Fibroblast of peridontal ligament (primary cell): ENCODE results near the gene HSPB9.

Source experiments
- DNase-seq: peaks from one replicate; pipeline ENCODE4 v3.0.0-alpha.2; 2010; ENCODE audit errors: extremely low read depth

HSPB9 gene, protein sequence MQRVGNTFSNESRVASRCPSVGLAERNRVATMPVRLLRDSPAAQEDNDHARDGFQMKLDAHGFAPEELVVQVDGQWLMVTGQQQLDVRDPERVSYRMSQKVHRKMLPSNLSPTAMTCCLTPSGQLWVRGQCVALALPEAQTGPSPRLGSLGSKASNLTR

DNA sequence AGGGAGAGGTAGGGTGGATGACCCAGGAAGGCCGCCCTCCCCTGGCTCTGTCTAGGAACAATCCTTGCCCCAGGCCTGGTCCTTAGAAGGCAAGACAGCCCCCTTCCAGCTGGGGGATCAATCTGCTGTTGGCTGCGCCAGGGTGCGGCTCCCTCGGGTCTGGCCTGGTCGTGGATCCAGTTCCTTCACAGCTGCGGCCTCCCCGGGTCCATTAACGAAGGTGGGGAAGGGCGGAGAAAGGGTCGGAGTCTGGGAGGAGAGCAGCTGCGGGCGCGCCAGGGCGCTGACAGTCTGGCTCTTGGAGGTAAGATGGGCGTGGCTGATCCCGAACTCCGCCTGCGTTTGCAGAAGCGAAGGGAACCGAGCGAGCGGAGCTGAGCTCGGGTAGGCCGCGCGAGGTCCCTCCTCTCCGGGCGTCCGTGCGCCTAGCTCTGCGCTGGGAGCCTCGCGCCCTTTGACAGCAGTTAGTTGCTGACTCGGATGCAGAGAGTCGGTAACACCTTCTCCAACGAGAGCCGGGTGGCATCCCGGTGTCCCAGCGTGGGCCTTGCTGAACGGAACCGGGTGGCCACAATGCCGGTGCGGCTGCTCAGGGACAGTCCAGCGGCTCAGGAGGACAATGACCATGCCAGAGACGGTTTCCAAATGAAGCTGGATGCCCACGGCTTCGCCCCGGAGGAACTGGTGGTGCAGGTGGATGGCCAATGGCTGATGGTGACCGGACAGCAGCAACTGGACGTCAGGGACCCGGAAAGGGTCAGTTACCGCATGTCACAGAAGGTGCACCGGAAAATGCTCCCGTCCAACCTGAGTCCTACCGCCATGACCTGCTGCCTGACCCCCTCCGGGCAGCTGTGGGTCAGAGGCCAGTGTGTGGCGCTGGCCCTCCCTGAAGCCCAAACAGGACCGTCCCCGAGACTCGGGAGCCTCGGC lies at the start of gene HSPB9:
Gene HSPB9, plus strand, starts transcription at position 434 of the 933 bp plus-strand sequence. Its CDS starts 47 bp downstream, at position 481.
- DNase-seq, result no peak

DNA sequence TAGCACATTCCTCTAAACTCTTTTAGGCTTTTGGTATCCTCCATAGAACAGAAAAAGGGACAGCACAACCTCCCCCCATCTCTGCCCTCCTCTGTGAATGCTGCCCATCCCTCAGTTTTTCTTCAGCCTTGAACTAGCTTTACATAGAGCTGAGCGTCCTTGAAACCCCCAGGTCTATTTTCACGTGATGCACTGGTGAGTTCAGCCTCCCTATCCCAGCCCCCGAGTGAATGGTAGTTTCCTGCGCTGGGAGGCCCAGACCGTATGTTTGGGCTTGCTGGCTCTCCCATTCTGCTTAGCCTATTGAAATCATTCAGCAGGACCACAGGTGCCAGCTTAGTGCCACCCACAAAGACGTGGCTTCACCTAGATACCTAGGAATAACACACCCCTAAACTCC lies 46.8 kb upstream of the HSPB9 start:
- no peak for DNase-seq

DNA sequence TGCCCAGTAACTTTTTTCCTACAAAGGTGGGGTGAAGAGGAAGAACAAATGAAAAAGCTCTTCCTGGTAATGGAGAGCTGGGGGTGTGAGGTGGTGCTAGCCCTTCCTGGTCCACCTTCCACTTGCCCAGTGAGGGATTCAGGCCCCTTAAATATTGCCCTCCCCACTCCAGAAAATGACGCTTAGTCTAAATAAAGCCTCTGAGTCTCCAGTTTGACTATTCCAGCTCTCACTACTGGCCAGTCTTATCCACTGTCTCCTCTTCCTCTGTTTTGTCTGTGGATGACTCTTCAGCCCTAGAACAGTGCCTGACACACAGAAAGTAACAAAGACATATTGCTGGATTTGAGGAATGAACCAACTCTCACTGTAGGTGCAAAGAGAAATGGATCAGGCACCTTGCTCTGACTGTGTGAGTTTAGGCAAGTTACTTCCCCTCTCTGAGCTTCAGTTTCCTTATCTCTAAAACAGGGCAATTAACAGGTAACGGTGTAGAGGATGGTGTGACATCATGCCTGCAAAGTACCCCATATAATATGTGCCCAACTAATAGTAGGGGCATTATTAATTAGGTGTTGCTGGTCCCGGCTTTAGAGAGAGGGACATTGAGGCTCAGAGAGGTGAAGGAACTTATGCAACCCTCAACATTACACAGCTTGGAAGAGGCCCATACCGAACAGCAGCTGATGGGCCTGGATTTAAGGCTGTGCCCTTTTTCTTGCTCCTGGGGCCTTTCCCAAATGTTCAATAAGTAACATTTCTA lies 45.6 kb upstream of the HSPB9 start:
- no peak for DNase-seq

DNA sequence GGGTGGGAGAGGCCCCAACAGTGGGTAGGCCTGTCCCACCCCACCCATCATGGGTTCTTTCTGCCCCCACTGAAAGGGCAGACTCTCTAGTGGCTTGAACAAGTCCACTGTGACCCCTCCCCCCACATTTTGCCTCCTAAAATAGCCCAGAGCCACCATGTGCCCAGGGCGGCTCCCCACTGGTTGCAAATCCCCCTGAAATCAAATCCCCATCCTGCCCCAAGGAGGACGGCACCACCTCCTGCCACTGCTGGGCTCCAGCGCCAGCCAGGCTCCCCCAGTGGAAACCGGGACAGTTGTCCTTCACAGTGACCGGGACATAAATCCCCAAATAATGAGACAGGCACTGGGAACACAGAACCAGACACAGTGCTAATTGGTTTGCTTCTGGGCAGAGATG lies 44.8 kb upstream of the HSPB9 start:
- DNase-seq, result no peak

DNA sequence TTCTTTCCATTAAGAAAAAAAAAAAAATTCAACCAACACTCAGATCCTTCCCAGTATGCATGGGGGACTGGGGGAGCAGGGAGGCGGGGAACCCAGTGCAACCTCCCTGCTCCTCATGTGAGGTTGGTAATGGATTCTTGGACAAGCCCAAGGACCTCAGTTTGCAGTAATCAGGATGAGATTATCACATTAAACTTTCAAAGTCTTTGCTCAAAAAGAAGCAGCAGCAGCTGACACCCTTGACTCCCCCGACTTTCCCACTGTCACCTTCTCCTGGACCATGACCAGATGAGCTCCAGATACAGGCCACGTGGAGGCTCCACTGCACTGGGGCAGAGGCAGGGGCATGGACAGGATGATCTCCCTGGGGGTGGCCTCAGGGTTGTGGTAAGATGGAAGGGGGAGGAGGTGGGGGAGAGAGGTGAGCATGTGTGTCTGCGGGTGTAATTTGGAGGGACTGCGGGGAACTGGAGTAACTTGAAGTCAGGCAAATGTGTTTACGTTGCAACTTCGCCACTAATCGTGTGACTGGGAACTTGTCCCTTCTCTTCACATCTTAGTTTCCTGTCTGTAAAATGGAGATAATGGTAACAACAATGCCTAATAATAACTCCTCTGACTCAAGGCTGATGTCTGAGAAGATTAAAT lies 44.1 kb upstream of the HSPB9 start:
- DNase-seq, result no peak

DNA sequence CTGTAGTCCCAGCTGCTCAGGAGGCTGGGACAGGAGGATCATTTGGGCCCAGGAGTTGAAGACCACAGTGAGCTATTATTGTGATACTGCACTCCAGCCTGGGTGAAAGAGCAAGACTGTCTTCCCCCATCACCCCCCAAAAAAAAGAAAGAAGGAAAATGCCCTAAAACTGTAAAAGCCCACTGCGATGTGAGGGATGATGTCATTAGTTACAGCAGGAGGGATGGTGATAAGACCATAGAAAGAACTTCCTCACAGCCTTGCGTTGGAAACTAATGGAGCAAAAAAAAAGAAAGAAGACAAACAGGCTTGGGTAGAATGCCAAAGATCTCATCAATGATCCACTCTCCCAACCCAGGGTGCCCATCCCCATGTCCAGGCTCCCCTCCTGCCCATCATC lies 43.1 kb upstream of the HSPB9 start:
- DNase-seq, result no peak

DNA sequence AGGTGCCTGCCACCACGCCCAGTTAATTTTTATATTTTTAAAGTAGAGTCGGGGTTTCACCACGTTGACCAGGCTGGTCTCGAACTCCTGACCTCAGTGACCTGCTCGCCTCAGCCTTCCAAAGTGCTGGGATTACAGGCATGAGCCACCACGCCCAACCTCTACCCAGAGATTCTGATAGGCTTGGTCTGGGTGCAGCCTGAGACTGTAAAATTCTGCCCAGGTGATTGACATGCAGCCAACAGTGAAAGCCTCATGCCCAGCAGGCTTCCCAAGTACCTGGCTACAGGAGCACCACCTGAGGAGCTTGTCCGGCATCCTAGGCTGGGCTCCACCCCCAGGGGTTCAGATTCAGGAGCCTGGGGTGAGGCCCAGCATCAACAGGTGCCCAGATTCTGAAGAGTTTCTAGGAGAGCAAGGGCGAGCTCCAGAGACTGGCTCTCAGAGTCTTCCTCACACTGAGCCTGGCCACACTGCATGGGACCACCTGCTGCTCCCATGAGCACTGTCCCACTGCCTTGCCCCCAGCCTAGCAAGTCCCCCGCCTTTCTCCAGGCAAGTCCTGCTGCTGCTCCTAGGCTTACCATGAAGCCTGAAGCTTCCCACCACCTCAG lies 41.0 kb upstream of the HSPB9 start:
- no peak for DNase-seq

DNA sequence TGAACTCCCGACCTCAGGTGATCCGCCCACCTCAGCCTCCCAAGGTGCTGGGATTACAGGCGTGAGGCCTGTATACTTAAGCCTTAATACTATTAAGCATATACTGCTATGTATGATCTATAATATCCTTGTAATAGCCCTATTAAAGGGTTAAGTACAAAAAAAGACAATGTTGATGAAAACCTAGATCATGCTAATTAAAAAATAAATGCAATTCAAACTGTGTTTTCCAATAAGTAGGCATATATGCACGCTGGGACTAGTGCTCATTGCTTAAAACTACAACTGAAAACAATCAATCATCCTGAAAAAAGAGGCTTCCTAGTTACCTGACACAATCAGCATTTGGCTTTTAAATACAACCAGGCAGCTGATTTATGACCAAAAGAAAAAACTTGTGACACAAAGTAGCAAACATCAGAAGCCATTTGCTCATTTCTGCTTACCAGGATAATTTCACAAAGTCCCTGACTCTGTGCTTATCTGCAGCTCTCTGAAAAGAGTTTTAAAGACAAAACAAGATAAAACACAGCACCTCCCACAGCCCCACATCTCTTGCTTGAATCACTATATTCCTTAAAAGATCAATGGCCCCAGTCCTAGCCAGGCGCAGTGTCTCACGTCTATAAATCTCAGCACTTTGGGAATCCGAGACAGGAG lies 35.4 kb upstream of the HSPB9 start:
- no peak for DNase-seq

DNA sequence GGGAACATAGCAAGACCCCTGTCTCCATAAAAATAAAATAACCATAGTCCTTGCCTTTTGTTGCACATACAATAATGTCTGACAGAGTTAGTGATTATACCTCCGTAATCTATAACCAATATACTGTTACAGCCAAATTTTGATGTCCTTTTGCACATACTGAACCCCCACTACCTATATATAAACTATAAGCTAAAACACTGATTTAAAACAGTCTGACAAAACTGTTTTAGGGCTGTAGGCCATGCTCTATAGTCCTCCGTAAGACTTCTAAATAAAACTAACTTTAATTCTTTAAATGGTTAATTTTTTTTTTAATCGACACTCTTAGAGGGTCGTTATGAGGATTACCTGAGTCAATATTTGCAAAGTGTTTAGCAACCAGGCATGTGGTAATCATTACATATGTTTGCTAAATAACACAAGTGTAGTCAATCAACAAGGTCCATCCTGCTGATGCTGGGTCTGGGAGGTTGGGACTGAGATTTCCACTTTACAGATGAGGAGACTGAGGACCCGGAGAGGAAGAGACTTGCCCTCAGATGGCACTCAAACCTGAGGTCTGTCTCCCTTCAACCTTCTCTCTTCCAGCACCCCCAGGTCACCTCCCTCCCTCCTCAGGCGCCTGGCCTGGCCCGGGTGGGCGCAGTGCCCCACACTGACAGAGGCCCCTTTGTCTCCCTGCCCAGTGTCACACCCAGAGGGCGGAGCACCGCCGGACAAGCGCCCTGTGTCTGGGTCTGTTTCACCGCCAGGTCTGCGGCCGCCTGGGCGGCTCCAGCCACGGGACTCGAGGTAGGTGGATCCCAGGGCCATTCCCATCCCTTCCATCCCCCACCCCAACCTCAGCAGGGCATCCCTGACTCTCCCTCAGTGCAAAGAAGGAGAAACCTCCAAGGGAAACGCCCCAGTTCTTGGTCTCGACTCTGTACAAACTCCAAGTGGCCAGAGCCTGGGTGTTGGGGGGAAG lies 34.6 kb upstream of the HSPB9 start:
- no peak for DNase-seq

DNA sequence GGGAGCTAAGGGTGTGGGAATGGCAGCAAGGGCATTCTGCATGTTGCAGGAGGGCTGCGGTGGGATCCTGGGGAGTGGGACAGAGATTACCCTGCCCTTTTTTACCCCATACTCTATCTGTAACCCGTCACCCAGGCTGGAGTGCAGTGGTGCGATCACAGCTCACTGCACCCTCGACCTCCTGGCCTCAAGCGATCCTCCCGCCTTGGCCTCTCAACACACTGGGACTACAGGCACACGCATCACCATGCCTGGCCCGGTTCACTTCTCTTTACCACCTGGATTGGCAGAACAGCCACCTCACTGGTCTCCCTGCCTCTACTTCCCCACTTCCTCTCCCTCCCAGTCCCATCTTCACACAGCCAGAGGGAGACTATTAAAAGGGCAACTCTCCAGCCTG lies 33.9 kb upstream of the HSPB9 start:
- DNase-seq, result no peak

DNA sequence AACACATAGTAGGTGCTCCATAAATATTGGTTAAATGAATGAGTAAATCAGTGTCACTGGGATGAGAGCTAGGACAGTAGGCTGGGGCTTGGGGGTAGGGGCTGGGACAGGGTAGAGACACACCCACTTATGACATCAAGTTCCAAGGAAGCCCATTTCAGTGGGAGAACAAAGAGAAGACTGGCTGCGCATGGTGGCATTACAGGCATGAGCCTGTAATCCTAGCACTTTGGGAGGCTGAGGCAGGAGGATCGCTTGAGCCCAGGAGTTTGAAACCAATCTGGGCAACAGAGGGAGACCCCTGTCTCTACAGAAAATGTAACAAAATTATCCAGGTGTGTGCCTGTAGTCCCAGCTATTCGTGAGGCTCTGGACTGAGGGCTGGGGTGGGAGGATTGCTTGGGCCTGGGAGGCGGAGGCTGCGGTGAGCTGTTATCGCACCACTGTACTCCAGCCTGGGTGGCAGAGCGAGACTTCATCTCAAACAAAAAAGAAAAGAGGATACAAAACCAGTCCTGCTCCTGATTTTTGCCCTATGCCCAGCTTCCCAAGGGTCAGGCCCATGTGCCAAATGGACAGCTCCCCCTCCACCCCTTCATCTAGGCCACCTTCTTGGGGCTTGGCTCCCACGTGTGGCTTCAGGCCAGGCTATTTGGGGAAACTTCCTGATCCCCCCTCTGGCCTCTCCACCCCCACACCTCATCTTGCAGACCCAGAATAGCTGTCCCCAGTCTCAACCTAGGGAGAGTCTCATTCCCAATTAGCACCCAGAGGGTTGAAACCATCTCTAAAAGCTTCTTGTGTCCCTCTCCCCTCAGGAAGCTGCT lies 31.4 kb upstream of the HSPB9 start:
- no peak for DNase-seq

DNA sequence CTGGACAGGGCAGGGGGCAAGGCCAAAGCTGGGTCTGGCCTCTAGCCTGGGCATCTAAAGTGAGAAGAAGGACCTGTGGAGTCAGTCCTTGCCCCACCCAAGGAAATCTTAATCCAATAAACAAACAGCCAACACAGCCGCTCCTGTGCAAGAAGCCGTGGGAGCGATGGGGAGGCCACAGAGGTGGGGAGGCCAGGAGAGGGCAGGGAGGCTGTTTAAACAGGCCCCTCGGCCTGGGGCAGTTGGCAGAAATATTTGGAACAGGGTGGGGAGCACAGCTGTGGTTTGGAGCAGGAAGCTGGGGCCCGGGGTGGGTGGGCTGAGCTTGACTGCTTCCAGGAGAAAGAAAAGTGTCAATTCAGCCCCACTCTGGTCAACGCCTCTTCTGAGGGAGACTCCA lies 29.7 kb upstream of the HSPB9 start:
- no peak for DNase-seq

DNA sequence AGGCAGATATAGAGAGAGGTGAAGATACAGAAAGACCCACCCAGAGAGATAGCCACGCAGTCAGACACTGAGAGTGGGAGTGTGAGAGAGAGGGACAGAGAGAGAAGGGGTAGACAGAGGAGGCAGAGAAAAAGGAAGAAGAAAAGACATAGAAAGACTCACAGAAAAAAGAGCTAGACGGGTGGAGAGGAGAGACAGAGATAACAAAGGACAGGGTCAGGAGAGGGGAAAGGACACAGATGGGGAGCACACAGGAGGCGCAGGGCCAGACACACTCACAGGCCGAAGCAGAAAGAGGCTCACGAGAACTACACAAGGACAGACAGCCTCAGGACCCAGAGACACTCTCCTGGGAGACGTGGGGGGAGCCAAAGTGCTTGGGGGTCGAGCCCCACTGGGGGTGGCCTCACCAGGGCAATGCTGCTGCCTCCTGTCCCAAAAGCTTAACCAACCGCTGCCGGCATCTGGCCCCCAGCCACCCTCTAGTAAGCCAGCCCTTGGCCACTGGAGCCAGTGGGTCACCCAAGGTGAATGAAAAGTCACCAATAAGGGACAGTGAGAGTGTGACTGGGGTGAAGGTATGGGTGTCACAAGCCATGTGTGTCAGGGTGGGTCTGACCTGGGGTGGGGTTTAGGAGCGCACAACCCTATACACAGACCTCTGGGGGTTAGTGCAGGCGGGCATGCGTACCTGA lies 28.1 kb upstream of the HSPB9 start:
- DNase-seq, result no peak

DNA sequence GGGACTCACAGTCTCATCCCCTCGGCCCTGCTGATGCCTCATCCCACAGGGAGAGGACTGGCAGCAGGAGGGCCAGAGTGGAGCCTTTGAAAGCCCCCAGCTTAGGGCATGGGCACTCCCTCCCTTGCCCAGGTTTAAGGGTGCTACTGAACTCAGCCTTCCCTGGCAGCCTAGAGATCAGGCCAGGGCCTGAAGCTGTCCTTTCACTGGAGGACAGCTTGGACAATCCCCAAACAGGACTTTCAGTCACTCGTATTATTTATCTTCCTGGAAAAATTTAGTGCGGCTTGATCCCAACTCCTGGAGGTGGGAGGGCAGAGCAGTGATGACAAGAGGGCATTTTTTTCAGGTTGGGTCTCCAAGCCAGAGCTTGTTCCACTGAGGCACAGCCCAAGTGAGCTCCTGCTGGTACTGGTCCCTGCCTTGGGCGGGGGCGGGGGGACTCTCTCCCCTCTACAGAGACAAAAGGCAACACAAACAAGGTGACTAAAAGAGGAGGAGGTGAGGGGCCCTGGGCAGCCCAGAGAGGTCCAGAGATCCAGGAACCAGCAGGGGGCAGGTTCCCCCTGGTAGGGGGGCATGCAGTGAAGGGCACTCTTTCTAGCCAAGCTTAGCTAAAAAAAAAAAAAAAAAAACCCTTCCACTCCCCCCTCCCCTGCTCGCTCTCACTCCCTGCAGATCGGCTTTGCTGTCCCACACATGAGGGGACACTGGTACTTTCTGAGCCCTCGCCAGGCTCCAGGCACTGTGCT lies 26.1 kb upstream of the HSPB9 start:
- DNase-seq, result no peak

DNA sequence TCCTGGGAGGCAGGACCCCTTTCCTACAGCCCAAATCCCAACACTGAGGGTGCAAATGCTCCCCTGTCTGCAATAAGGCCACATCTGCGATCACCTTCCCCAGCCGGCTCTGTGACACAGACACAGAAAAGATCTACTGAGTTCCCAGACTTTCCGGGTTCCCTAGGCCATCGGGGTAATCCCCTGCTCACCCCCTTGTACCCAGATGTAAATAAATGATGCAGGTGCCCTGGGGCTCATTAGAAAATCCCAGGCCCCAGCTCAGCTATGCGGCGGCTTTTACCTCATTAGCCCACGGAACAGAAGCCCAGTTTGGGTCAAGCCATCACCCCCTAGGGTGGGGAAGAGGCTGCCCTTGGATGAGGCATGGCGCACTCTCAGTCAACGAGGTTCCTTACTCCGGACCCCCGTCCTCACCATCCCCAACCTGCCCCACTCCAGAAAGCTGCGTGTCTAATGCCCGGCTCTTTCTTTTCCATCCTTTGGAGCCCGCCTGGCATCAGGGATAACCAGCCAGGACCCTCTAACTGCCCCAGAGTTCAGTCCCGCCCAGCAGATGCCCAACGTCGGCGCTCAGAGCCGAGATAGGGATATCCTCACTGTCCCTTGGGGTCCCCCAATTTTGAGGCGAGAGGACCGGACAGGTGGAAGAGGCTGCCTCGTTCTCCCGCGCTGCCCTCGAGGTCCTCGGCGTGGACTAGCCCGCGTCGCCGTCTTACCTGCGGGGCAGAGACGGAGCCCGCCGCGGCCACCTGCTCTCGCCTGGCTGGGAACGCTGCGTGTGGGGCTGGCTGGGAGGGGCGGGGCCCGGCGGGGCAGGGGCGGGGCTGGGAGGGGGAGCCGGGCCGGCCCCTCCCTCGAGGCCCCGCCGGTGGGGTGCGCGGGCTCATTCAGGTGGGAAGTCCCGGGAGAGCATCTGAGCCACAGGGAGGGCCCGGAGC lies 24.6 kb upstream of the HSPB9 start, which contains the start of gene ZNF385C:
Gene ZNF385C, minus strand, starts transcription at position 783 of the 941 bp plus-strand sequence. CDS start 35,417 bp downstream, outside the sequence.
- no peak for DNase-seq

DNA sequence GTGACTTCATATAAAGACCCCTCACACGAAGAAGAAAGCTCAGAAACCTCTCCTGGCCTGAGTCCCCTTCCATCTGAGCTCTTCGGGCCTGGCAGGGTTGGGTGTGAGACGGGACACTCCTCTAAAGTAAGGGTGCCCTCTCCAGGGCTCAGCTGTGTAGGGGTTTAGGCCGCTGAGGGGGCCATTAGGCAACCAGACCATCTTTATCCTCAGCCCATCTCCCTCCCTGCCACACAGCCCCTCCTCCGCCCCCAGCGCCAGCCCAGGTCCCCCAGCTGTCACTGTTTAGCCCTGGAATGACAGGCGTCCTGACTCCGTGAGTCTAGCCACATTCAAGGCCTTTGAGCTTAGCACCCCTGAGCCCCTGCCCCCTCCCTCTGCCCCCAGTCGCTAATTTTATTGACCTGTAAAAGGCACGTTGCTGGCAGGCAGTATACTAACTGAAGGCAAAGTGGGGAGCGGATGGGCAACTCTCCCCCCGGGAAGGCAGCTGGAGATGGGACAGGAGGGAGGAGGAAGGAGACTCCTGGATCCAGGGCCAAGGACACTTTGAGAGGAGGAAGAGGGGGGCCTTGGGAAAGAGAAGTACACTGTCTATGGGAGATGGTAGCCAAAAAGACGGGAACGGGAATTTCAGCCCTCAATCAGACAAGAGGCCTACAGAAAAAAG lies 23.7 kb upstream of the HSPB9 start:
- DNase-seq, result no peak
